NCI-H128 (cell line): Measurements from ENCODE around the gene PCDHGA9.
"Not testable (repeated sequence)": the region's sequence is repeated elsewhere in the genome, so short reads cannot be mapped to it uniquely, and the experiment has no call there.

ENCODE experiments used
- DNase-seq: peaks from one replicate; lab custom pipeline; 2025; ENCODE audit not compliant: unreplicated experiment; lab: John Stamatoyannopoulos, UW

The PCDHGA9 gene

GRCh38 chr5:141383345-141383744, 19.2 kb upstream of the PCDHGA9 start:
- no peak for DNase-seq

GRCh38 chr5:141384471-141385267, 17.9 kb upstream of the PCDHGA9 start:
- DNase-seq: no peak

- DNase-seq: not testable (repeated sequence)
These were observed 14.8 kb upstream of the PCDHGA9 start, which contains the start of gene PCDHGB4 for GRCh38 chr5:141387557-141388311. Gene PCDHGB4 (plus strand): TSS chr5:141387698. CDS start chr5:141387885, 187 bp downstream.

- DNase-seq: no peak
These were observed 13.9 kb upstream of the PCDHGA9 start for GRCh38 chr5:141388661-141389060.

GRCh38 chr5:141389153-141390042, 13.2 kb upstream of the PCDHGA9 start:
- DNase-seq: no peak

- DNase-seq: no peak
These were observed 10.0 kb upstream of the PCDHGA9 start, which contains the start of gene PCDHGA8 for GRCh38 chr5:141392429-141393198. Gene PCDHGA8 (plus strand): TSS chr5:141392633. CDS start chr5:141392814, 181 bp downstream.

GRCh38 chr5:141393267-141393666, 9.3 kb upstream of the PCDHGA9 start:
- DNase-seq: no peak

- DNase-seq: not testable (repeated sequence)
These were observed 8.0 kb upstream of the PCDHGA9 start for GRCh38 chr5:141394401-141395187.

GRCh38 chr5:141397756-141398551, 4.6 kb upstream of the PCDHGA9 start, which contains the start of gene PCDHGB5:
Gene PCDHGB5 (plus strand): TSS chr5:141397947. CDS start chr5:141398128, 181 bp downstream.
- DNase-seq: not testable (repeated sequence)

- no peak for DNase-seq
These were observed 4.0 kb upstream of the PCDHGA9 start for GRCh38 chr5:141398608-141399007.

- no peak for DNase-seq
These were observed 2.9 kb upstream of the PCDHGA9 start for GRCh38 chr5:141399555-141400258.

- DNase-seq: no peak
These were observed 809 bp downstream of the PCDHGA9 start for GRCh38 chr5:141403387-141403786.

- not testable (repeated sequence) for DNase-seq
These were observed 5.4 kb downstream of the PCDHGA9 start, which contains the start of gene PCDHGB6 for GRCh38 chr5:141407790-141408505. Gene PCDHGB6 (plus strand): TSS chr5:141408021. CDS start chr5:141408203, 182 bp downstream.

GRCh38 chr5:141409598-141410306, 7.2 kb downstream of the PCDHGA9 start:
- no peak for DNase-seq

- no peak for DNase-seq
These were observed 9.0 kb downstream of the PCDHGA9 start for GRCh38 chr5:141411575-141411974.

- DNase-seq: no peak
These were observed 10.4 kb downstream of the PCDHGA9 start, which contains the start of gene PCDHGA10 for GRCh38 chr5:141412854-141413539. Gene PCDHGA10 (plus strand): TSS chr5:141412987. CDS start chr5:141413176, 189 bp downstream.
